Dedifferentiated amniotic fluid mesenchymal stem cell (primary cell): Measurements from ENCODE around the gene EIF5AL1.
"Not testable (repeated sequence)": the region's sequence is repeated elsewhere in the genome, so short reads cannot be mapped to it uniquely, and the experiment has no call there.

ENCODE experiments used
- DNase-seq: peaks from one replicate; pipeline ENCODE4 v3.0.0-alpha.2; 2016; ENCODE audit errors: extremely low spot score

EIF5AL1 gene

GRCh38 chr10:79509306-79509933 lies 2.9 kb upstream of the EIF5AL1 start:
- DNase-seq: not testable (repeated sequence)

GRCh38 chr10:79509934-79510508 lies 2.3 kb upstream of the EIF5AL1 start:
- DNase-seq: not testable (repeated sequence)

GRCh38 chr10:79516532-79517205 lies 4.3 kb downstream of the EIF5AL1 start:
- not testable (repeated sequence) for DNase-seq

GRCh38 chr10:79517567-79517966 lies 5.2 kb downstream of the EIF5AL1 start:
- DNase-seq: not testable (repeated sequence)

GRCh38 chr10:79521751-79522150 lies 9.4 kb downstream of the EIF5AL1 start:
- DNase-seq: not testable (repeated sequence)

GRCh38 chr10:79522464-79522863 lies 10.1 kb downstream of the EIF5AL1 start:
- DNase-seq: not testable (repeated sequence)

- not testable (repeated sequence) for DNase-seq
These were observed 11.0 kb downstream of the EIF5AL1 start for GRCh38 chr10:79523157-79523853.

GRCh38 chr10:79525049-79525710 lies 12.8 kb downstream of the EIF5AL1 start:
- DNase-seq: not testable (repeated sequence)

- not testable (repeated sequence) for DNase-seq
These were observed 15.9 kb downstream of the EIF5AL1 start for GRCh38 chr10:79528261-79528660.

GRCh38 chr10:79533142-79533902 lies 21.0 kb downstream of the EIF5AL1 start:
- DNase-seq: not testable (repeated sequence)

GRCh38 chr10:79533903-79534175 lies 21.5 kb downstream of the EIF5AL1 start:
- not testable (repeated sequence) for DNase-seq

DNA sequence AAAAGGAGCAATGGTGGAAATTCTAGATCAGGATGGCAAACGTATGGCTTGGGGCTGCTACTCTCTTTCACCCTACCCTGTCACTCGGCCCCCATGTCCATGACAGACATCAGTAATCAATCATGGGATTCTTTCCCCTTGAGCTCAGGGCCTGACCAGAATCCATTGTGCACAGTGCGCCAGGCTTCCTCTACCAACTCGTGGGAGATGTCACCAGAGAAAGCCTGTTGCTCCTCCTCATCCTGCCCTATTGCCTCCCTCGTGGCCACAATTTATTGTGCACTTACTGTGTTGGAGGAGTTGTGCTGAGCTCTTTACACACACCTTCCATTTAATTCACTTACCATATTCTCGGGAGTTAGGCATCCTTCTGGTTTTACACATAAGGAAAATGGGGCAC lies 26.0 kb downstream of the EIF5AL1 start:
- not testable (repeated sequence) for DNase-seq

- not testable (repeated sequence) for DNase-seq
These were observed 28.6 kb downstream of the EIF5AL1 start for GRCh38 chr10:79540930-79541329.

- DNase-seq: no peak
These were observed 30.3 kb downstream of the EIF5AL1 start for GRCh38 chr10:79542626-79543025.

- not testable (repeated sequence) for DNase-seq
These were observed 32.1 kb downstream of the EIF5AL1 start for GRCh38 chr10:79544408-79544807.

GRCh38 chr10:79544926-79545659 lies 32.8 kb downstream of the EIF5AL1 start:
- not testable (repeated sequence) for DNase-seq

GRCh38 chr10:79547128-79547527 lies 34.8 kb downstream of the EIF5AL1 start:
- not testable (repeated sequence) for DNase-seq

DNA sequence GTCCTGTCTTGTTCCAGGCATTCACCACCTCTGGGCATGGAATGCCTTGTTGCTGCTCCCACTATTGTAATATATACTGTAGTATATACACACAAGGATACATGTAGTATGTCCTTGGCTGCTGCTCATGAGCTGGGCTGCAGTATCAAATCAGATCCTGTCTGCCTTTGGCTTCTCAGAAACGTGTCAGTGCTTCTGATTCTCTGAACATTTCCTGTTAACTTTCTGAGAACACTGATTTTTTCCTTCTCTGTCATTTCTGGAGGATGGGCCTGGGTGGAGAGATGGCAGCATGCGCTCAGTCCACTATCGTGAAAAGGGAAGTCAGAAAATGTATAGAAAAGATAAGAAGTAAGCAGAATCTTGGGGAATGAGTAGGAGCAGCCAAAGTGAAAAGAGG lies 35.6 kb downstream of the EIF5AL1 start:
- no peak for DNase-seq

GRCh38 chr10:79552143-79552542 lies 39.8 kb downstream of the EIF5AL1 start:
- DNase-seq: no peak
